NCI-H2196 treated with DMSO at 0.1 percent for 48 hours (cell line): ENCODE data around the gene RCN2.

Experiments
- DNase-seq: peaks from one replicate; lab custom pipeline; 2025; ENCODE audit not compliant: unreplicated experiment; lab: John Stamatoyannopoulos, UW

The RCN2 gene

GRCh38 chr15:76994001-76994400 is 62.5 kb downstream of the RCN2 start:
- DNase-seq = no peak

GRCh38 chr15:76994496-76994895 is 62.9 kb downstream of the RCN2 start:
- DNase-seq = no peak

GRCh38 chr15:76994971-76995945 is 63.7 kb downstream of the RCN2 start, which contains the start of gene PSTPIP1:
TSS of gene PSTPIP1 (plus strand) at chr15:76995126. CDS start at chr15:76995574, 448 bp downstream.
- no peak for DNase-seq

- no peak for DNase-seq
Observed at GRCh38 chr15:76996076-76996525, 64.6 kb downstream of the RCN2 start.

GRCh38 chr15:76996526-76997401 is 65.2 kb downstream of the RCN2 start:
- DNase-seq = no peak

- no peak for DNase-seq
Observed at GRCh38 chr15:76998663-76999285, 67.2 kb downstream of the RCN2 start.

- DNase-seq = no peak
Observed at GRCh38 chr15:76999996-77000395, 68.4 kb downstream of the RCN2 start.

GRCh38 chr15:77001351-77001750 is 69.8 kb downstream of the RCN2 start:
- no peak for DNase-seq

- DNase-seq = no peak
Observed at GRCh38 chr15:77001966-77002365, 70.4 kb downstream of the RCN2 start.

- DNase-seq = no peak
Observed at GRCh38 chr15:77002436-77002835, 70.9 kb downstream of the RCN2 start.

GRCh38 chr15:77002954-77003912 is 71.7 kb downstream of the RCN2 start:
- DNase-seq = no peak
